ENCODE measurements around the gene DIAPH3. TPM values are rescaled to one million over a fixed set of nuclear protein-coding genes. Genes with fewer than 3 reads are reported as not detected.

Gene DIAPH3
- total RNA-seq, 2 donors from 2014 or later: 23.6 to 25.7 TPM

GRCh38 chr13:59744747-59745391 is 418.9 kb downstream of the DIAPH3 start:
- Histone ChIP-seq H3K9ac (ENCODE audit: extremely low read depth, low read length, poor library complexity, severe bottlenecking) (no peak overlapping the region), H3K4me1 (ENCODE audit: control insufficient read depth, insufficient read depth, low read length) (peaks cover 5% of the 10 kb centered on the region), H3K4me3 (ENCODE audit: low read length) (no peak overlapping the region), H3K27ac (ENCODE audit: low read depth, low read length) (no peak overlapping the region), H3K27me3 (ENCODE audit: control insufficient read depth, insufficient read depth, low read length, poor library complexity, severe bottlenecking) (no peaks in the 10 kb centered on the region), H3K36me3 (ENCODE audit: control insufficient read depth, insufficient read depth, low read length) (no peaks in the 10 kb centered on the region), H3K9me3 (ENCODE audit: control insufficient read depth, low read length) (no peaks in the 10 kb centered on the region)
- whole genome bisulfite sequencing, 2 experiments (ENCODE audit: insufficient coverage in 1 of 2, insufficient read length in 1 of 2): 79 to 83% methylated on average over 1 to 2 of the region's 2 CpGs
- no peak overlapping the region for H3K27ac Mint-ChIP-seq
- no peak overlapping the region for H3K4me3 Mint-ChIP-seq
- DNase-seq: no peak
- H3K27me3 Mint-ChIP-seq (ENCODE audit: insufficient read depth): no peaks in the 10 kb centered on the region
- H3K9me3 Mint-ChIP-seq: no peaks in the 10 kb centered on the region
- TF ChIP-seq CTCF (conservative IDR thresholded peaks at IDR 0.05): no peak
- H3K36me3 Mint-ChIP-seq (ENCODE audit: low read depth): no peaks in the 10 kb centered on the region
- peaks cover 19% of the 10 kb centered on the region for H3K4me1 Mint-ChIP-seq

GRCh38 chr13:59743195-59743594 is 420.5 kb downstream of the DIAPH3 start:
- H3K9ac ChIP-seq (ENCODE audit: extremely low read depth, low read length, poor library complexity, severe bottlenecking): no peak overlapping the region
- no peak overlapping the region for H3K27ac ChIP-seq (ENCODE audit: low read depth, low read length)
- Mint-ChIP-seq H3K36me3 (ENCODE audit: low read depth) (no peaks in the 10 kb centered on the region), H3K27me3 (ENCODE audit: insufficient read depth) (no peaks in the 10 kb centered on the region), H3K27ac (no peak overlapping the region), H3K9me3 (no peaks in the 10 kb centered on the region), H3K4me1 (peaks cover 12% of the 10 kb centered on the region), H3K4me3 (no peak overlapping the region)
- no peak overlapping the region for H3K4me3 ChIP-seq (ENCODE audit: low read length)
- no peaks in the 10 kb centered on the region for H3K27me3 ChIP-seq (ENCODE audit: control insufficient read depth, insufficient read depth, low read length, poor library complexity, severe bottlenecking)
- no peak for TF ChIP-seq CTCF (conservative IDR thresholded peaks at IDR 0.05)
- H3K9me3 ChIP-seq (ENCODE audit: control insufficient read depth, low read length): no peaks in the 10 kb centered on the region
- peaks cover 5% of the 10 kb centered on the region for H3K4me1 ChIP-seq (ENCODE audit: control insufficient read depth, insufficient read depth, low read length)
- no peak for DNase-seq
- whole genome bisulfite sequencing, 2 experiments (ENCODE audit: insufficient coverage in 1 of 2, insufficient read length in 1 of 2): 87 to 92% methylated on average over 2 to 3 of the region's 3 CpGs
- H3K36me3 ChIP-seq (ENCODE audit: control insufficient read depth, insufficient read depth, low read length): no peaks in the 10 kb centered on the region

GRCh38 chr13:59742467-59742866 is 421.3 kb downstream of the DIAPH3 start:
- Mint-ChIP-seq H3K9me3 (no peaks in the 10 kb centered on the region), H3K27me3 (ENCODE audit: insufficient read depth) (no peaks in the 10 kb centered on the region)

More at GRCh38 chr13:59742467-59742866, 421.3 kb downstream of the DIAPH3 start:
- peaks cover 12% of the 10 kb centered on the region for H3K4me1 Mint-ChIP-seq
- Histone ChIP-seq H3K36me3 (ENCODE audit: control insufficient read depth, insufficient read depth, low read length) (no peaks in the 10 kb centered on the region), H3K27me3 (ENCODE audit: control insufficient read depth, insufficient read depth, low read length, poor library complexity, severe bottlenecking) (no peaks in the 10 kb centered on the region), H3K4me1 (ENCODE audit: control insufficient read depth, insufficient read depth, low read length) (peaks cover 5% of the 10 kb centered on the region), H3K9ac (ENCODE audit: extremely low read depth, low read length, poor library complexity, severe bottlenecking) (no peak overlapping the region), H3K9me3 (ENCODE audit: control insufficient read depth, low read length) (no peaks in the 10 kb centered on the region), H3K27ac (ENCODE audit: low read depth, low read length) (no peak overlapping the region), H3K4me3 (ENCODE audit: low read length) (no peak overlapping the region)
- H3K4me3 Mint-ChIP-seq: no peak overlapping the region
- DNase-seq: no peak
- no peak for TF ChIP-seq CTCF (conservative IDR thresholded peaks at IDR 0.05)
- H3K36me3 Mint-ChIP-seq (ENCODE audit: low read depth): no peaks in the 10 kb centered on the region
- no peak overlapping the region for H3K27ac Mint-ChIP-seq

Measured in endodermal cell (in vitro differentiated cells).